GM06990 (cell line): Measurements from ENCODE around the gene BABAM2.
"Not testable (repeated sequence)": the region's sequence is repeated elsewhere in the genome, so short reads cannot be mapped to it uniquely, and the experiment has no call there.

ENCODE experiments used
- DNase-seq: peaks from one replicate; pipeline ENCODE4 v3.0.0-alpha.2; 2011; ENCODE audit not compliant: insufficient read length; ENCODE audit errors: extremely low read depth
- H3K27me3 ChIP-seq: replicated peaks from 2 replicates; pipeline ENCODE4 v1.6.0; 2011; ENCODE audit warnings: low read length; ENCODE audit not compliant: control insufficient read depth, insufficient read depth
- H3K36me3 ChIP-seq: 2 replicates; pipeline ENCODE4 v1.5.1; 2011; ENCODE audit warnings: low read length; ENCODE audit not compliant: control insufficient read depth, insufficient read depth
- H3K4me3 ChIP-seq: replicated peaks from 2 replicates; pipeline ENCODE4 v1.5.1; 2011; ENCODE audit warnings: low read depth, mild to moderate bottlenecking, control low read depth, low read length
- CTCF ChIP-seq: IDR thresholded peaks from 2 replicates; pipeline ENCODE4 v1.5.1; 2011; ENCODE audit warnings: low read length, control low read depth, mild to moderate bottlenecking, inconsistent platforms; ENCODE audit not compliant: insufficient read depth, poor library complexity, severe bottlenecking

The BABAM2 gene

DNA sequence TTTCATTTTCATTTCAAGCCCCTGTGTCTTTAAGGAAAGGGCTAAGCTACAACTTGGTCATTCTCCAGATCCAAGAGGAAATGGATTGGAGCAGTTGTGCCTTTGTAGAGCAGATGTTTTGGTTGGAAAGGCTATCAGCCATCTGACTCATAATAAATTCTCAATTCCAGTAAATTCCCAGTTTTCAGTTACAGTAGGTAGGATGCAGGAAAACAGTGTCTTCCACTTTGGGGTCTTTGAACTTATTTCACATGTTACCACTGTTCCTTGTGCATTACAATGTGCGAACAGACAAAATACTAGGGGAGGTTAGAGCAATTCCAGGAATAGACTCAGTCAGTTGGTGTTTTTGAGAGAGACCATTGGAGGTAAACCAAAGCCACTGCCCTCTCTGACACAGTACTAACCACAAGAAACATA is 211.9 kb downstream of the BABAM2 start:
- Histone ChIP-seq H3K27me3 (no peaks in the 10 kb centered on the region), H3K4me3 (no peak overlapping the region), H3K36me3 (no peaks in the 10 kb centered on the region)
- TF ChIP-seq CTCF, result no peak
- no peak for DNase-seq

GRCh38 chr2:28103611-28104010 is 213.1 kb downstream of the BABAM2 start:
- DNase-seq, result no peak
- TF ChIP-seq CTCF, result no peak
- Histone ChIP-seq H3K36me3 (no peaks in the 10 kb centered on the region), H3K27me3 (no peaks in the 10 kb centered on the region), H3K4me3 (no peak overlapping the region)

- no peaks in the 10 kb centered on the region for H3K36me3 ChIP-seq
- no peak for TF ChIP-seq CTCF
- DNase-seq, result no peak
- H3K27me3 ChIP-seq, result no peaks in the 10 kb centered on the region
- H3K4me3 ChIP-seq, result no peak overlapping the region
Measured at GRCh38 chr2:28108143-28108542, 217.6 kb downstream of the BABAM2 start.

DNA sequence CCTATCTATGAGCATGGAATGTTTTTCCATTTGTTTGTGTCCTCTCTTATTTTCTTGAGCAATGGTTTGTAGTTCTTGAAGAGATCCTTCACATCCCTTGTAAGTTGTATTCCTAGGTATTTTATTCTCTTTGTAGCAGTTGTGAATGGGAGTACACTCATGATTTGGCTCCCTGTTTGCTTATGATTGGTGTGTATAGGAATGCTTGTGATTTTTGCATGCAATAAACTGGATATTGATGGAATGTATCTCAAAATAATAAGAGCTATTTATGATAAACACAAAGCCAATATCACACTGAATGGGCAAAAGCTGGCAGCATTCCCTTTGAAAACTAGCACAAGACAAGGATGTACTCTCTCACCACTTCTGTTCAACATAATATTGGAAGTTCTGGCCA is 223.2 kb downstream of the BABAM2 start:
- H3K4me3 ChIP-seq, DNase-seq, H3K36me3 ChIP-seq, H3K27me3 ChIP-seq: not testable (repeated sequence)

GRCh38 chr2:28117104-28117596 is 226.6 kb downstream of the BABAM2 start:
- Histone ChIP-seq H3K27me3 (no peaks in the 10 kb centered on the region), H3K36me3 (no peaks in the 10 kb centered on the region), H3K4me3 (no peak overlapping the region)
- no peak for TF ChIP-seq CTCF
- DNase-seq, result no peak

- no peak overlapping the region for H3K4me3 ChIP-seq
- DNase-seq, result no peak
- H3K27me3 ChIP-seq, result no peaks in the 10 kb centered on the region
- H3K36me3 ChIP-seq, result no peaks in the 10 kb centered on the region
- no peak for TF ChIP-seq CTCF
Measured at GRCh38 chr2:28119631-28120030, 229.1 kb downstream of the BABAM2 start.
